PC-9 (cell line): Measurements from ENCODE around the gene TMEM127. TPM values are rescaled to one million over a fixed set of nuclear protein-coding genes. Genes with fewer than 3 reads are reported as not detected.

Source experiments
- BruUV-seq: library from RNA; stranded (reverse); fragments of 400-500 nt; replicated peaks from 2 replicates; lab custom pipeline; 2021; lab: Mats Ljungman, UMichigan
- CTCF ChIA-PET: fragments of 300-600 bp; sonication (Branson Sonifier 250); formaldehyde crosslinking; loops from one replicate; lab custom pipeline; 2022; ENCODE audit warnings: antibody characterized with exemption; lab: Charles Lee
- POLR2A ChIA-PET: fragments of 300-600 bp; sonication (Branson Sonifier 250); formaldehyde crosslinking; loops from one replicate; lab custom pipeline; 2022; ENCODE audit warnings: antibody characterized with exemption; ENCODE audit not compliant: unreplicated experiment; lab: Charles Lee
- DNase-seq, 2 experiments: peaks; one replicate each; pipeline versions ENCODE4 v3.0.0 to v3.0.0-alpha.2; 2015 to 2022; ENCODE audit warnings: mixed read lengths in 1 of 2
- H2AFZ ChIP-seq: fragments of 200-600 bp; sonication (generic); 2 replicates; pipeline ENCODE4 v1.8.1; 2017; ENCODE audit warnings: antibody characterized with exemption
- H3F3A ChIP-seq: fragments of 200-600 bp; sonication (generic); 2 replicates; pipeline ENCODE4 v1.8.1; 2017; ENCODE audit warnings: antibody characterized with exemption, mild to moderate bottlenecking, low read depth; ENCODE audit not compliant: insufficient read depth
- H3K27ac ChIP-seq: fragments of 200-600 bp; sonication (generic); 2 replicates; pipeline ENCODE4 v1.6.1; 2016; ENCODE audit warnings: mixed run types
- H3K27me3 ChIP-seq: fragments of 200-600 bp; sonication (generic); 2 replicates; pipeline ENCODE4 v1.6.1; 2016; ENCODE audit warnings: low read depth, mixed run types; ENCODE audit not compliant: insufficient read depth
- H3K36me3 ChIP-seq: fragments of 200-600 bp; sonication (generic); 2 replicates; pipeline ENCODE4 v1.6.1; 2016; ENCODE audit warnings: low read depth, mixed run types
- H3K4me1 ChIP-seq: fragments of 200-600 bp; sonication (generic); replicated peaks from 2 replicates; pipeline ENCODE4 v1.6.1; 2016; ENCODE audit warnings: mixed run types; ENCODE audit not compliant: insufficient read depth
- H3K4me2 ChIP-seq: fragments of 200-600 bp; sonication (generic); 2 replicates; pipeline ENCODE4 v1.6.1; 2017; ENCODE audit warnings: mixed run types
- H3K4me3 ChIP-seq: fragments of 200-600 bp; sonication (generic); 2 replicates; pipeline ENCODE4 v1.6.1; 2016; ENCODE audit warnings: mixed run types
- H3K79me2 ChIP-seq: fragments of 200-600 bp; sonication (generic); 2 replicates; pipeline ENCODE4 v1.6.1; 2017; ENCODE audit warnings: low read depth, mixed run types
- H3K9me2 ChIP-seq: fragments of 200-600 bp; sonication (generic); 2 replicates; pipeline ENCODE4 v1.8.1; 2017; ENCODE audit warnings: mild to moderate bottlenecking; ENCODE audit not compliant: insufficient read depth
- H3K9me3 ChIP-seq: fragments of 200-600 bp; sonication (generic); 2 replicates; pipeline ENCODE4 v1.8.1; 2016; ENCODE audit warnings: low read depth; ENCODE audit not compliant: insufficient read depth
- H4K20me1 ChIP-seq: fragments of 200-600 bp; sonication (generic); 2 replicates; pipeline ENCODE4 v1.8.1; 2017; ENCODE audit not compliant: insufficient read depth
- EZH2 ChIP-seq: fragments of 200-600 bp; sonication (generic); IDR thresholded peaks from 2 replicates; pipeline ENCODE4 v1.8.0; 2017; ENCODE audit warnings: antibody characterized with exemption, low read depth
- intact Hi-C: fragments of 100-400 bp; cut with micrococcal nuclease; formaldehyde crosslinking; loops from one replicate; pipeline ENCODE4 v1.10.0; 2022; ENCODE audit not compliant: unreplicated experiment
- total RNA-seq: library from RNA; stranded (reverse); gene quantifications from 2 replicates; pipeline ENCODE4 v1.2.3, GENCODE V29; 2021
- TF ChIP-seq, protein P1 (sequence below): fragments of 200-600 bp; sonication (generic); conservative IDR thresholded peaks from 2 replicates; pipeline ENCODE4 v1.6.1; 2017; ENCODE audit warnings: mixed run types, antibody characterized with exemption, mild to moderate bottlenecking, moderate library complexity

TMEM127 gene
- total RNA-seq, 1 experiment from 2014 or later, result 50.3 TPM

DNA sequence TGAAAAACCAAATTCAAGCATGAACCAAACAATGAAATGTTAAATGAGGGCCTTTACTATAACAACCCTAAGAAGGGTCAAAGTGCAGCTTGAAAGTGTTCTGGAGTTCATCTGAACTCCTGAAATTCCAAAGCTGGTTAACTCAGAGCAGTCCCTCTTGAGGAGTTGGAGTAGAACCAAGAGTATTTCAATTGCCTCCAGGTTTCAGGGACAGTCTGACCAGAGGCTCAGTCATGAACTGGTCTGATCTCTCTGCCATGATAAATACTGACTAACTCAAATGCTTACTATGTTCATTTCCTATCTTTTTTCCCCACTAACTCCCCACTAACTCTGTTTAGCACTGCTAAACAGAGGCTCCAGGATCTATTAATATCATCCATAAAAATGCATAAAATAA, 59.9 kb downstream of the TMEM127 start:
- no peaks in the 10 kb centered on the region for H3K9me2 ChIP-seq
- peak in 1 of 2 experiments; percentile 57 for DNase-seq
- ChIA-PET CTCF (interaction anchor here (1.2 kb wide), 1 partner anchor 55 kb away, joined by 3 read pairs; no protein-coding TSS in a partner anchor), POLR2A (no interaction called here)
- peak overlapping the region; percentile 64 for H3K4me2 ChIP-seq
- H3K27ac ChIP-seq, result 0 out of 2 replicates have a peak overlapping the region, but pooled peaks have one; percentile 2
- peaks cover 30% of the 10 kb centered on the region for H3F3A ChIP-seq
- H2AFZ ChIP-seq, result no peak overlapping the region
- peaks cover 15% of the 10 kb centered on the region for H3K36me3 ChIP-seq
- H3K4me1 ChIP-seq, result peaks cover 36% of the 10 kb centered on the region
- TF ChIP-seq, protein P1, sequence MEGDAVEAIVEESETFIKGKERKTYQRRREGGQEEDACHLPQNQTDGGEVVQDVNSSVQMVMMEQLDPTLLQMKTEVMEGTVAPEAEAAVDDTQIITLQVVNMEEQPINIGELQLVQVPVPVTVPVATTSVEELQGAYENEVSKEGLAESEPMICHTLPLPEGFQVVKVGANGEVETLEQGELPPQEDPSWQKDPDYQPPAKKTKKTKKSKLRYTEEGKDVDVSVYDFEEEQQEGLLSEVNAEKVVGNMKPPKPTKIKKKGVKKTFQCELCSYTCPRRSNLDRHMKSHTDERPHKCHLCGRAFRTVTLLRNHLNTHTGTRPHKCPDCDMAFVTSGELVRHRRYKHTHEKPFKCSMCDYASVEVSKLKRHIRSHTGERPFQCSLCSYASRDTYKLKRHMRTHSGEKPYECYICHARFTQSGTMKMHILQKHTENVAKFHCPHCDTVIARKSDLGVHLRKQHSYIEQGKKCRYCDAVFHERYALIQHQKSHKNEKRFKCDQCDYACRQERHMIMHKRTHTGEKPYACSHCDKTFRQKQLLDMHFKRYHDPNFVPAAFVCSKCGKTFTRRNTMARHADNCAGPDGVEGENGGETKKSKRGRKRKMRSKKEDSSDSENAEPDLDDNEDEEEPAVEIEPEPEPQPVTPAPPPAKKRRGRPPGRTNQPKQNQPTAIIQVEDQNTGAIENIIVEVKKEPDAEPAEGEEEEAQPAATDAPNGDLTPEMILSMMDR, result no peak
- TF ChIP-seq EZH2, result no peak
- no peaks in the 10 kb centered on the region for H3K27me3 ChIP-seq
- H3K4me3 ChIP-seq, result peak overlapping the region; percentile 38; the same call in 1 of the 2 replicates
- intact Hi-C loops, result loop anchor here (10.0 kb wide), 1 partner anchor 299 kb away; the partner anchor contains the start of gene NEURL3
- H3K79me2 ChIP-seq, result peaks cover 88% of the 10 kb centered on the region
- H3K9me3 ChIP-seq, result no peaks in the 10 kb centered on the region
- peaks cover 71% of the 10 kb centered on the region for H4K20me1 ChIP-seq
- BruUV-seq, result no TSS peak

DNA sequence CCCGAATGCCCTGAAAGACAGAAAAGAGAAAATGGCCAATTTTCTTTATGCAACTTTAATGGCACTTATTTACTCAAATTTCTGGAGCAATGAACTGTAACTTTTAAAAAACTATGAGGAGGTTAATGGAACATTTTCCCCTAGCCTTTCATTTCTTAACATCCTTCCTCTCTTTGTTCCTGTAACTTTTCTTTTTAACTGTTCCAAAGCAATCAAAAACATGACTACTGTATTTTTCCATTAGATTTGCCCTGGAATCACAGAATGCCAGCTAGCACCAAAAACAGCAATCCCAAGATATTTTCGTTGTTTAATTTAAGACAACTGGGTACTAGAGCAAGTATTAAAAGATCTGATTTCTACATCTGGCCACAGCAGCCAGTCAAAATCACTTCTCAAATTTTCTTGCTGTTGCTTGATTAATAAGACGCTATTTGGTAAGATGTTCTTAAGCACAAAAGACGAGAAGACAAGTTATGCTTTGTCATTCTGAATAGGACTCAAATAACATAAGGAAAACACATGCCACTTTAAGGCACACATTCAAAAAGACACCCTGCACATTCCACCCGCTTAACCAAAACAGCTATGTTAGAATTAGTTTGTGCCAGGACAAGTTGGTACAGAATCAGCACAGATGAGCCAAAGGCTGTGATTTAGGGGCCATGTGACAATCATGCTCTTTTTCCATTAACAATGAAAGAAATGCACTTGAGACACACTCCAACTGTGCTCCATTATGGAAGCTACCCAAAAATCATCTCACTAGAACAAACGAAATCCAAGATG, 60.8 kb downstream of the TMEM127 start:
- Histone ChIP-seq H3K4me1 (peaks cover 34% of the 10 kb centered on the region), H3F3A (peaks cover 37% of the 10 kb centered on the region), H3K9me2 (no peaks in the 10 kb centered on the region), H4K20me1 (peaks cover 79% of the 10 kb centered on the region), H3K4me2 (peak overlapping the region; percentile 64), H3K4me3 (peak overlapping the region; percentile 38; the same call in 1 of the 2 replicates), H3K27me3 (no peaks in the 10 kb centered on the region), H2AFZ (no peak overlapping the region), H3K79me2 (peaks cover 91% of the 10 kb centered on the region), H3K36me3 (peaks cover 17% of the 10 kb centered on the region), H3K27ac (peak overlapping the region; percentile 2; the same call in 1 of the 2 replicates), H3K9me3 (no peaks in the 10 kb centered on the region)
- POLR2A ChIA-PET, result interaction anchor here (0.6 kb wide), 1 partner anchor 281 kb away, joined by 9 read pairs; no protein-coding TSS in a partner anchor
- BruUV-seq, result no TSS peak
- peak in 1 of 2 experiments; percentile 40 for DNase-seq
- intact Hi-C loops, result loop anchor here (10.0 kb wide), 1 partner anchor 300 kb away; the partner anchor contains the start of gene NEURL3
- CTCF ChIA-PET, result interaction anchor here (1.2 kb wide), 1 partner anchor 56 kb away, joined by 3 read pairs; no protein-coding TSS in a partner anchor
- no peak for TF ChIP-seq EZH2
- TF ChIP-seq, protein P1, result no peak

DNA sequence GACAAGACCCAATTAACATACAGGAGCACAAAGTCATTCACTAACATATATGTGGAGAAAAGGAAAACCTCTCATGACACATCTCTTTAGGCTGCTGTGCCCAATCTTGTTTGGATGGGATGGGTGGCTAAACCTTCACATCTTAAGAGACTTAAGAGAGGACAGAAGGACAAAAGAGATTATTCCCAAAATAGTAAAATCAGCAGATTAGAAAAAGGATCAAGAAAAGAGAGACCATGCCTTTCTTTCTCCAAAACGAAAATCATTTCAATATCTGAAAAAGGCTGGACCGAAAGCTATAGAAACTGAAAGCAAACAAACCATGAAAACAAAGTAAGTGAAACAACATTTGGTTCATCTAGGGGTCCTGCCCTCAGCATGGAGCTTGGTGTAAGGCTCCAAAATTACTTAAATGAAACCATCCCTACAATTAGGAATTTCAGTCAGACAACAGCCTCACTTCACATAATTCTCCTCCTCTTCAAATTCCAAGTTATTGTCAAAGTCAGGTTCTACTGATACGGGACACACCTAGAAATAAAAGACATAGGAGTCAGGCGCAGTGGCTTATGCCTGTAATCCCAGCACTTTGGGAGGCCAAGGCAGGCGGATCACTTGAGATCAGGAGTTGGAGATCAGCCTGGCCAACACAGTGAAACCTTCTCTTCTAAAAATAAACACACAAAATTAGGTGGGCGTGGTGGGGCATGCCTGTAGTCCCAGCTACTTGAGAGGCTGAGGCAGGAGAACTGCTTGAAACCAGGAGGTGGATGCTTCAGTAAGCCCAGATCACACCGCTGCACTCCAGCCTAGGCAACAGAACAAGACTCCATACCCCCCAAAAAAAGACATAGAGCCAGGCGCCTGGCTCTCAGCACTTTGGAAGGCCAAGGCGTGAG, 62.4 kb downstream of the TMEM127 start:
- Histone ChIP-seq H3K79me2 (peaks cover 98% of the 10 kb centered on the region), H3K27me3 (no peaks in the 10 kb centered on the region), H3K9me2 (no peaks in the 10 kb centered on the region), H3K4me2 (no peak overlapping the region), H3K27ac (no peak overlapping the region), H3F3A (peaks cover 38% of the 10 kb centered on the region), H3K4me3 (no peak overlapping the region), H4K20me1 (peaks cover 96% of the 10 kb centered on the region), H3K9me3 (no peaks in the 10 kb centered on the region), H2AFZ (no peak overlapping the region), H3K4me1 (peaks cover 27% of the 10 kb centered on the region), H3K36me3 (peaks cover 24% of the 10 kb centered on the region)
- ChIA-PET POLR2A (no interaction called here), CTCF (no interaction called here)
- intact Hi-C loops, result loop anchor here (10.0 kb wide), 1 partner anchor 301 kb away; the partner anchor contains the start of gene NEURL3
- peak in 1 of 2 experiments; percentile 24 for DNase-seq
- TF ChIP-seq EZH2, result no peak
- TF ChIP-seq, protein P1, result no peak
- BruUV-seq, result no TSS peak
